Naive thymus-derived CD4-positive, alpha-beta T cell (primary cell): ENCODE measurements around the gene ZNF765. TPM values are rescaled to one million over a fixed set of nuclear protein-coding genes. Genes with fewer than 3 reads are reported as not detected.
"Not testable (repeated sequence)": the region's sequence is repeated elsewhere in the genome, so short reads cannot be mapped to it uniquely, and the experiment has no call there.

ENCODE experiments used
- ATAC-seq: fragments of 150-1000 bp; cut with Tn5 transposase; 2 replicates; pipeline ENCODE4 v1.10.0; 2021; ENCODE audit warnings: mild to moderate bottlenecking, moderate library complexity
- CTCF ChIA-PET: fragments of 350-600 bp; sonication (Branson Sonifier 250); formaldehyde crosslinking; loops from one replicate; lab custom pipeline; 2021; ENCODE audit warnings: antibody characterized with exemption; lab: Charles Lee
- POLR2A ChIA-PET: fragments of 350-600 bp; sonication (Branson Sonifier 250); formaldehyde crosslinking; loops from one replicate; lab custom pipeline; 2021; ENCODE audit warnings: antibody characterized with exemption, inconsistent platforms; lab: Charles Lee
- DNase-seq, 9 donors: peaks; one replicate each; pipeline versions ENCODE4 v3.0.0 to v3.0.0-alpha.2; 2020 to 2022; ENCODE audit warnings: mixed read lengths in 1 of 9
- H3K27ac ChIP-seq: one replicate; pipeline ENCODE4 v1.7.0; 2013; ENCODE audit warnings: mild to moderate bottlenecking, low read depth, low read length, moderate library complexity
- H3K27me3 ChIP-seq, 2 donors: one replicate each; pipeline ENCODE4 v1.7.0; 2013; ENCODE audit warnings: low read length in 2 of 2, mild to moderate bottlenecking in 2 of 2, moderate library complexity in 2 of 2; ENCODE audit not compliant: control insufficient read depth in 2 of 2, insufficient read depth in 2 of 2
- H3K36me3 ChIP-seq, 3 experiments: 1 replicate in 2 of 3; 2 replicates in 1 of 3; pipeline ENCODE4 v1.7.0; 2013; ENCODE audit warnings: low read length in 3 of 3, mild to moderate bottlenecking in 3 of 3, moderate library complexity in 1 of 3; ENCODE audit not compliant: insufficient read depth in 3 of 3, control insufficient read depth in 2 of 3
- H3K4me1 ChIP-seq, 2 donors: one replicate each; pipeline ENCODE4 v1.7.0; 2013; ENCODE audit warnings: low read length in 2 of 2, mild to moderate bottlenecking in 2 of 2, moderate library complexity in 1 of 2; ENCODE audit not compliant: control insufficient read depth in 2 of 2, insufficient read depth in 2 of 2
- H3K4me3 ChIP-seq: 2 replicates; pipeline ENCODE4 v1.7.0; 2013; ENCODE audit warnings: mild to moderate bottlenecking, low read length
- H3K9me3 ChIP-seq, 3 experiments: 1 replicate in 2 of 3; 2 replicates in 1 of 3; pipeline ENCODE4 v1.7.0; 2013; ENCODE audit warnings: low read length in 3 of 3; ENCODE audit not compliant: control insufficient read depth in 2 of 3
- H3K27ac Mint-ChIP-seq, 9 donors: one replicate each; pipeline ENCODE4 v1.8.0; 2020 to 2022; ENCODE audit warnings: mixed read lengths in 9 of 9, mild to moderate bottlenecking in 8 of 9, moderate library complexity in 5 of 9, inconsistent platforms in 2 of 9
- H3K27me3 Mint-ChIP-seq, 5 donors: one replicate each; pipeline ENCODE4 v1.8.0; 2021 to 2022; ENCODE audit warnings: mixed read lengths in 5 of 5, mild to moderate bottlenecking in 1 of 5
- H3K36me3 Mint-ChIP-seq, 5 donors: one replicate each; pipeline ENCODE4 v1.8.0; 2020 to 2022; ENCODE audit warnings: mixed read lengths in 5 of 5, mild to moderate bottlenecking in 3 of 5, inconsistent platforms in 1 of 5
- H3K4me1 Mint-ChIP-seq, 7 donors: one replicate each; pipeline ENCODE4 v1.8.0; 2020 to 2022; ENCODE audit warnings: mixed read lengths in 7 of 7, mild to moderate bottlenecking in 3 of 7, inconsistent platforms in 1 of 7
- H3K4me3 Mint-ChIP-seq, 10 donors: one replicate each; pipeline ENCODE4 v1.8.0; 2020 to 2022; ENCODE audit warnings: mild to moderate bottlenecking in 10 of 10, mixed read lengths in 10 of 10, moderate library complexity in 6 of 10, inconsistent platforms in 2 of 10
- H3K9me3 Mint-ChIP-seq, 11 donors: one replicate each; pipeline ENCODE4 v1.8.0; 2020 to 2022; ENCODE audit warnings: mixed read lengths in 11 of 11, mild to moderate bottlenecking in 4 of 11, inconsistent platforms in 1 of 11, moderate library complexity in 1 of 11
- intact Hi-C, 2 donors: fragments of 100-400 bp; cut with micrococcal nuclease; formaldehyde crosslinking; loops; one replicate each; pipeline ENCODE4 v1.15.1; 2023
- polyA plus RNA-seq, 2 donors: library from polyadenylated mRNA; unstranded; fragments of 300-500 nt; fragmentation: Illumina TruSeq; gene quantifications; one replicate each; pipeline ENCODE4 v1.2.3, GENCODE V29; 2021
- total RNA-seq, 6 experiments: library from RNA in 5 of 6; stranded (reverse) in 5 of 6; gene quantifications; 1 replicate in 5 of 6; 2 replicates in 1 of 6; pipeline ENCODE4 v1.2.3 and lab custom pipeline; 2021 to 2026

Gene ZNF765
- total and polyA plus RNA-seq, 7 experiments from 2014 or later: 5.1 to 19.5 (median 11.4) TPM

GRCh38 chr19:53467485-53468262 lies 72.7 kb downstream of the ZNF765 start, which contains the start of gene ZNF813:
Gene ZNF813 (plus strand): TSS chr19:53467733. CDS start chr19:53483823, 16,090 bp downstream.
- peak within 1 kb of the TSS; percentile 73 for H3K27ac ChIP-seq
- Mint-ChIP-seq H3K27ac (peak within 1 kb of the TSS; percentile 76 to 96 (median 90)), H3K9me3 (peaks cover 11 to 64% (median 32%) of the 10 kb centered on the region in 11 donors), H3K27me3 (peaks cover 0 to 24% (median 12%) of the 10 kb centered on the region in 5 donors), H3K36me3 (peaks cover 18 to 40% (median 38%) of the 10 kb centered on the region in 5 donors), H3K4me3 (peak within 1 kb of the TSS; percentile 88 to 96 (median 94)), H3K4me1 (peaks cover 20 to 45% (median 31%) of the 10 kb centered on the region in 7 donors)
- peaks cover 0 to 6% (median 3%) of the 10 kb centered on the region in 3 experiments for H3K36me3 ChIP-seq
- ATAC-seq (peak; percentile 100), DNase-seq (peak; percentile 81 to 95 (median 92))
- H3K4me1 ChIP-seq: no peaks in the 10 kb centered on the region
- H3K27me3 ChIP-seq: no peaks in the 10 kb centered on the region
- peak within 1 kb of the TSS; percentile 74 for H3K4me3 ChIP-seq
- intact Hi-C loops: loop anchor here (1.0 to 5.0 kb wide), 12 partner anchors 36 to 829 kb away; partner anchors contain the start of genes ZNF525 (in 2 of the 2), ZNF761 (in 2 of the 2), ZNF845 (in 2 of the 2) and LENG1 (in 1 of the 2)
- H3K9me3 ChIP-seq: peaks cover 0 to 20% (median 0%) of the 10 kb centered on the region in 3 experiments
- CTCF ChIA-PET: no interaction called here
- POLR2A ChIA-PET: no interaction called here

- H3K4me3 ChIP-seq, POLR2A ChIA-PET, DNase-seq, ATAC-seq, H3K27ac ChIP-seq, H3K4me1 ChIP-seq, H3K27me3 ChIP-seq, CTCF ChIA-PET: not testable (repeated sequence)
- Mint-ChIP-seq H3K27me3 (peaks cover 0 to 15% (median 5%) of the 10 kb centered on the region in 5 donors), H3K9me3 (peaks cover 4 to 64% (median 28%) of the 10 kb centered on the region in 11 donors), H3K4me3 (peak overlapping the region; percentile 88 to 96 (median 94)), H3K36me3 (peaks cover 12 to 45% (median 42%) of the 10 kb centered on the region in 5 donors), H3K4me1 (peaks cover 20 to 45% (median 27%) of the 10 kb centered on the region in 7 donors), H3K27ac (peak overlapping the region; percentile 22 to 96 (median 88))
- intact Hi-C loops: loop anchor here in 1 of 2 donors (5.0 kb wide), 1 partner anchor 311 kb away; the partner anchor contains the start of gene ZNF347
- Histone ChIP-seq H3K9me3 (peaks cover 0 to 22% (median 0%) of the 10 kb centered on the region in 3 experiments), H3K36me3 (peaks cover 0 to 12% (median 3%) of the 10 kb centered on the region in 3 experiments)
These were observed 73.7 kb downstream of the ZNF765 start for GRCh38 chr19:53468628-53469027.

GRCh38 chr19:53471916-53472315 lies 77.0 kb downstream of the ZNF765 start:
- H3K27me3 ChIP-seq: no peaks in the 10 kb centered on the region
- H3K36me3 ChIP-seq: peaks cover 0 to 37% (median 7%) of the 10 kb centered on the region in 3 experiments
- no peak overlapping the region for H3K27ac ChIP-seq
- H3K9me3 ChIP-seq: peaks cover 0 to 38% (median 9%) of the 10 kb centered on the region in 3 experiments
- no peak for ATAC-seq
- peaks cover 6 to 74% (median 36%) of the 10 kb centered on the region in 11 donors for H3K9me3 Mint-ChIP-seq
- H3K36me3 Mint-ChIP-seq: peaks cover 18 to 71% (median 63%) of the 10 kb centered on the region in 5 donors
- ChIA-PET POLR2A (no interaction called here), CTCF (no interaction called here)
- intact Hi-C loops: no loop called here
- H3K4me3 Mint-ChIP-seq: peak overlapping the region in 2 of 10 donors; percentile 12 to 20
- no peaks in the 10 kb centered on the region for H3K4me1 ChIP-seq
- no peaks in the 10 kb centered on the region for H3K27me3 Mint-ChIP-seq
- no peak for DNase-seq
- no peak overlapping the region for H3K4me3 ChIP-seq
- H3K27ac Mint-ChIP-seq: no peak overlapping the region
- H3K4me1 Mint-ChIP-seq: peaks cover 16 to 41% (median 26%) of the 10 kb centered on the region in 7 donors

- H3K27ac ChIP-seq, H3K27me3 Mint-ChIP-seq, intact Hi-C loops, H3K27me3 ChIP-seq, ATAC-seq, H3K4me1 ChIP-seq, H3K4me3 Mint-ChIP-seq, H3K4me3 ChIP-seq: not testable (repeated sequence)
- H3K36me3 ChIP-seq: peaks cover 0 to 60% (median 7%) of the 10 kb centered on the region in 3 experiments
- H3K27ac Mint-ChIP-seq: peak overlapping the region in 1 of 9 donors; percentile 65
- H3K9me3 ChIP-seq: peaks cover 0 to 59% (median 19%) of the 10 kb centered on the region in 3 experiments
- H3K4me1 Mint-ChIP-seq: peaks cover 0 to 23% (median 10%) of the 10 kb centered on the region in 7 donors
- peaks cover 13 to 95% (median 56%) of the 10 kb centered on the region in 11 donors for H3K9me3 Mint-ChIP-seq
- ChIA-PET CTCF (interaction anchor here (0.6 kb wide), 1 partner anchor 1619 kb away, joined by 3 read pairs; no protein-coding TSS in a partner anchor), POLR2A (interaction anchor here (0.6 to 1.1 kb wide), 2 partner anchors 36 to 553 kb away, joined by 3 to 4 read pairs; no protein-coding TSS in a partner anchor)
- H3K36me3 Mint-ChIP-seq: peaks cover 21 to 91% (median 75%) of the 10 kb centered on the region in 5 donors
- peak in 2 of 9 donors; percentile 7 to 25 for DNase-seq
These were observed 79.9 kb downstream of the ZNF765 start for GRCh38 chr19:53474832-53475231.

DNA sequence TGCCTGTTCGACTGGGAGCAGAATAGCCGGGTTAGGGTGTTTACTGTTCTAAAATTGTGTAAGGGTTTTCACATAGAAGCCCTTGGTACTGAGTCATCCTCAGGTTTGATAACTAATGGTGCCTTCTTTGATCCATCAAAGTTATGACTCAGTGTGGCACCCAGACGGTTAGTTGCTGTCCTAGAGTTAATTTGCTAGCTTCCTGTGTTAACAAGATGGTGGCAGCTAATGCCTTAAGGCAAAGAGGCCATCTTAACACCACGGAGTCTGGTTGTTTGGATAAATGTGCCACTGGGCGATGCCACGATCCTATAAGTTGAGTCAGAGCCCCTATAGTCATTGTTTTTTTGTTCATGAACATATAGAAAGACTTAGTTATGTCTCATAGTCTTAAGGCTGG lies 80.5 kb downstream of the ZNF765 start:
- intact Hi-C loops, H3K27me3 ChIP-seq, ATAC-seq, CTCF ChIA-PET, H3K27ac ChIP-seq, H3K4me1 ChIP-seq, H3K4me3 ChIP-seq, H3K27me3 Mint-ChIP-seq, H3K27ac Mint-ChIP-seq, H3K4me3 Mint-ChIP-seq, DNase-seq: not testable (repeated sequence)
- H3K4me1 Mint-ChIP-seq: peaks cover 0 to 19% (median 8%) of the 10 kb centered on the region in 7 donors
- H3K36me3 ChIP-seq: peaks cover 0 to 60% (median 7%) of the 10 kb centered on the region in 3 experiments
- peaks cover 0 to 64% (median 19%) of the 10 kb centered on the region in 3 experiments for H3K9me3 ChIP-seq
- peaks cover 21 to 94% (median 80%) of the 10 kb centered on the region in 5 donors for H3K36me3 Mint-ChIP-seq
- POLR2A ChIA-PET: interaction anchor here (1.1 kb wide), 1 partner anchor 554 kb away, joined by 3 read pairs; no protein-coding TSS in a partner anchor
- H3K9me3 Mint-ChIP-seq: peaks cover 13 to 95% (median 62%) of the 10 kb centered on the region in 11 donors
